ENCODE measurements around the gene FAM53A. TPM values are rescaled to one million over a fixed set of nuclear protein-coding genes. Genes with fewer than 3 reads are reported as not detected.

FAM53A gene
- total and polyA plus RNA-seq, 4 donors, result 1.1 to 3.5 (median 2.4) TPM

DNA sequence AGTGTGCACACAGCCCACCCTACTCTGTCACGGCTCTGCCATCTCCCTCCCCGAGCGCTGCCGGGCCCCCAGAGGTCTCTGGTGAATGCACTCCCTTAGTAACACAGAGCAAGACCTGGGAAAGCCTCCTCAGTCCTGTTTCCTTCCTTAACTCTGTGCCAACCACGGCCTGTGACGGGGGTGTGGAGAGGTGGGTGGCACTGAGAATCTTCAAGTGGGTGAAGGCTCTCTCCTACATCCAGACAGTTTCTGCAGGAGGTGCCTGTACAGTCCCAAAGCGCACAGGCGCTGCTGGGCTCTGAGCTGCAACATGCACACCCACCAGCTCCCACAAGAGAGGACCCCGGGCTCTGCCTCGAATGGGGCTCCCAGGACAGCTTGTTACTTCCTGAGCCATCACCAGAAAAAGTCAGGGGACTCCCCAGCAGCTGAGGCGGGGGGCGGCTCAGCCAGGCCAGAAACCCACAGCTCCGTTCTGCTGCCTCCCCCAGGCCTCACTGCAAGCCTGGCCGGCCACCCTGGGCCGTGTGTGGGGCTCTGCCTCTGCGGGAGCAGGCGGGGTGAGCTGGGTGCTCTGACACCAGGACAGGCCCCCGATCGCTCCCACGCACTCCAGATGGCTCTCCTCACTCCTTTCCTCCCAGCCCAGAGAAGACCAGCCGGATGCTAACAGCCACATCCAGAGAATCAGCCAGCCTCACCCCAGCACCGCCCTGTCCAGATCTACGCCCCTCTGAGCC is 29.7 kb downstream of the FAM53A start:
- Histone ChIP-seq H3K9me3 (ENCODE audit: control insufficient read depth, insufficient read depth, low read length) (no peaks in the 10 kb centered on the region), H3K4me1 (ENCODE audit: control insufficient read depth, insufficient read depth, low read length) (no peaks in the 10 kb centered on the region), H3K27ac (ENCODE audit: low read depth, low read length) (no peak overlapping the region), H3K27me3 (ENCODE audit: control insufficient read depth, insufficient read depth, low read length) (no peaks in the 10 kb centered on the region), H3K36me3 (ENCODE audit: control insufficient read depth, insufficient read depth, low read length) (peaks cover 40% of the 10 kb centered on the region), H3K4me3 (ENCODE audit: low read depth, low read length) (no peak overlapping the region)
- 92% methylated on average over 18 of the region's 23 CpGs for WGBS (ENCODE audit: insufficient coverage)
- DNase-seq (ENCODE audit: low read depth in 4 of 6, low spot score in 6 of 6), result no peak

DNA sequence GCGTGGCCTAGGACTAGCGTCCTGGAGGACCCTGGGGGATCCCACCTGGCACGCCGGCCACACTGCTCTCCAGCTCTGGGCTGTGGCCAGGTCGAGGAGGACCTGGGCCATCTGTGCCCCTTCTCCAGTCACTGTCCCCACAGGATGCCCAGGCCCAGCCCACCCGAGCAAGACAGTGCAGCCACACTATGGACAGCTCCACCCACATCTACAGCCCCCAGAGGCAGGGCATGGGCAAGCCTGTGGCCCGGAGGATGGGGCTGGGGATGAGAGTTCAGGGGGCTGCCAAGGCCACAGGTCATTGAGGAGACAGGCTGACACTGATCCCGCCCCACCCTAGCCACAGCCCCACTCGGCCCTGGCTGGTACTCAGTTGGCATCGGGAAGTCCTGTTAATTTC is 30.3 kb downstream of the FAM53A start:
- H3K27me3 ChIP-seq (ENCODE audit: control insufficient read depth, insufficient read depth, low read length), result no peaks in the 10 kb centered on the region
- no peak overlapping the region for H3K27ac ChIP-seq (ENCODE audit: low read depth, low read length)
- H3K4me3 ChIP-seq (ENCODE audit: low read depth, low read length), result no peak overlapping the region
- 81% methylated on average over 9 of the region's 10 CpGs for WGBS (ENCODE audit: insufficient coverage)
- peaks cover 35% of the 10 kb centered on the region for H3K36me3 ChIP-seq (ENCODE audit: control insufficient read depth, insufficient read depth, low read length)
- H3K9me3 ChIP-seq (ENCODE audit: control insufficient read depth, insufficient read depth, low read length), result no peaks in the 10 kb centered on the region
- no peak for DNase-seq (ENCODE audit: low read depth in 4 of 6, low spot score in 6 of 6)
- no peaks in the 10 kb centered on the region for H3K4me1 ChIP-seq (ENCODE audit: control insufficient read depth, insufficient read depth, low read length)

DNA sequence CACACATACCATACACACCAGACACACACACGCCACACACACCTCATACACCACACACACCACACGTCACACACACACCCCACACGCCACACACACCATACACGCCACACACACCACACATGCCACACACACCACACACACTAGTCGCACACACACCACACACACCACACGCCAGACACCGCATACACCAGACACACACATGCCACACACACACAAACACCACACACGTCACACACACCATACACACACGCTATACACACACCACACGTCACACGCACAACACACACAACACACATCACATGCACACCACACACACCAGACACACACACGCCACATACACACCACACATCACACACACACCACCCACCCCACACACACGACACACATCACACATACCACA is 32.0 kb downstream of the FAM53A start:
- H3K27ac ChIP-seq (ENCODE audit: low read depth, low read length), result no peak overlapping the region
- 97% methylated on average over 13 of the region's 13 CpGs for WGBS (ENCODE audit: insufficient coverage)
- no peaks in the 10 kb centered on the region for H3K4me1 ChIP-seq (ENCODE audit: control insufficient read depth, insufficient read depth, low read length)
- H3K36me3 ChIP-seq (ENCODE audit: control insufficient read depth, insufficient read depth, low read length), result peaks cover 30% of the 10 kb centered on the region
- no peaks in the 10 kb centered on the region for H3K27me3 ChIP-seq (ENCODE audit: control insufficient read depth, insufficient read depth, low read length)
- H3K4me3 ChIP-seq (ENCODE audit: low read depth, low read length), result no peak overlapping the region
- no peak for DNase-seq (ENCODE audit: low read depth in 4 of 6, low spot score in 6 of 6)
- H3K9me3 ChIP-seq (ENCODE audit: control insufficient read depth, insufficient read depth, low read length), result no peaks in the 10 kb centered on the region

DNA sequence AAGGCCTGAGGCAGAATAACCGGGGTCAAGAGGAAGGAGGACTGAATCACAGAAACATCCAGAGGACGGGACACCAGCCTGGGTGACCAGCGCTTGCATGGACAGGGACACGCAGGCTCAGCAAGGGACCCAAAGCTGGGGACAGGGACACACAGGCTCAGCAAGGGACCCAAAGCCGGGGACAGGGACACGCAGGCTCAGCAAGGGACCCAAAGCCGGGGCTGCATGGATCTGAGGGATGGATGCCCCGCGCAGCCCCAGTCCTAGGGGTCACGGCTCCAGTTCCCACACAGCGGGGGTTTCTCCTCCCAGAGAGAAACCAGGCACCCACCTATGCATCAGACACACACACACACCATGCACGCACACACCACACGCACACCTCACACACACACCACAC is 32.5 kb downstream of the FAM53A start:
- H3K4me1 ChIP-seq (ENCODE audit: control insufficient read depth, insufficient read depth, low read length), result no peaks in the 10 kb centered on the region
- H3K36me3 ChIP-seq (ENCODE audit: control insufficient read depth, insufficient read depth, low read length), result peaks cover 26% of the 10 kb centered on the region
- no peak for DNase-seq (ENCODE audit: low read depth in 4 of 6, low spot score in 6 of 6)
- no peaks in the 10 kb centered on the region for H3K27me3 ChIP-seq (ENCODE audit: control insufficient read depth, insufficient read depth, low read length)
- no peak overlapping the region for H3K4me3 ChIP-seq (ENCODE audit: low read depth, low read length)
- 92% methylated on average over 12 of the region's 13 CpGs for WGBS (ENCODE audit: insufficient coverage)
- H3K27ac ChIP-seq (ENCODE audit: low read depth, low read length), result no peak overlapping the region
- no peaks in the 10 kb centered on the region for H3K9me3 ChIP-seq (ENCODE audit: control insufficient read depth, insufficient read depth, low read length)

DNA sequence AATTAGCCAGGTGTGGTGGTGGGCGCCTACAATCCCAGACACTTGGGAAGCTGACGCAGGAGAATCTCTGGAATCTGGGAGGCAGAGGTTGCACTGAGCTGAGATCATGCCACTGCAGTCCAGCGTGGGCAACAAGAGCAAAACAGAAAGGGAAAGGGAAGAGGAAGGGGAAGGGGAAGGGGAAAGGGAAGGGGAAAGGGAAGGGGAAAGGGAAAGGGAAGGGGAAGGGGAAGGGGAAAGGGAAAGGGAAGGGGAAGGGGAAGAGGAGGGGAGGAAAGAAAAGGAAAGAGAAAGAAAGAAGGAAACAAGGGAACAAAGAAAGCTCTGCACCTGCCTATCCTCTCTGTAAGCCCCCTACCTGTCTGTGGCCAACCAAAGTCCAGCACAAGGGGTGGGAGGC is 35.2 kb downstream of the FAM53A start:
- Histone ChIP-seq H3K4me3 (ENCODE audit: low read depth, low read length) (no peak overlapping the region), H3K27me3 (ENCODE audit: control insufficient read depth, insufficient read depth, low read length) (no peaks in the 10 kb centered on the region), H3K9me3 (ENCODE audit: control insufficient read depth, insufficient read depth, low read length) (no peaks in the 10 kb centered on the region), H3K4me1 (ENCODE audit: control insufficient read depth, insufficient read depth, low read length) (peaks cover 18% of the 10 kb centered on the region), H3K27ac (ENCODE audit: low read depth, low read length) (no peak overlapping the region), H3K36me3 (ENCODE audit: control insufficient read depth, insufficient read depth, low read length) (peaks cover 9% of the 10 kb centered on the region)
- no peak for DNase-seq (ENCODE audit: low read depth in 4 of 6, low spot score in 6 of 6)
- WGBS (ENCODE audit: insufficient coverage), result 92% methylated on average over 2 of the region's 3 CpGs

DNA sequence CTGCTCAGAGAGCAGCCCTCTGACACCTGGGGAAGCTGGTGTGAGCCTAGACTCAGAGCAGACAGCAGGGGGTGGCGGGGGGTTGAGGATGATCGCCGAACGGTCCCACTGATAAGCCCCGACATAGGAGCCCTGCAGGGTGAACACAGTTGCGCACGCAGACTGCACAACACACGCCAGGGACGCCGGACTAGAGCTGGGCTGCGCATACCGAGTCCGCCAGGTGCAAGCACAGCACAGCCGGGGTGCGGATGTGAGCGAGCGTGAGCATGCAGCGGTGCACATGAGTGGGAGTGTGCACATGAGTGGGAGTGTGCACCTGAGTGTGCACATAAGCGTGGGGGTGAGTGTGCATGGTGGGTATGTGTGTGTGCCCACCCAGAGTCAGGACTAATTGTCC is 36.7 kb downstream of the FAM53A start:
- 87% methylated on average over 19 of the region's 19 CpGs for WGBS (ENCODE audit: insufficient coverage)
- Histone ChIP-seq H3K4me3 (ENCODE audit: low read depth, low read length) (no peak overlapping the region), H3K9me3 (ENCODE audit: control insufficient read depth, insufficient read depth, low read length) (no peaks in the 10 kb centered on the region), H3K27me3 (ENCODE audit: control insufficient read depth, insufficient read depth, low read length) (no peaks in the 10 kb centered on the region), H3K36me3 (ENCODE audit: control insufficient read depth, insufficient read depth, low read length) (peaks cover 9% of the 10 kb centered on the region), H3K4me1 (ENCODE audit: control insufficient read depth, insufficient read depth, low read length) (peaks cover 18% of the 10 kb centered on the region), H3K27ac (ENCODE audit: low read depth, low read length) (no peak overlapping the region)
- no peak for DNase-seq (ENCODE audit: low read depth in 4 of 6, low spot score in 6 of 6)

DNA sequence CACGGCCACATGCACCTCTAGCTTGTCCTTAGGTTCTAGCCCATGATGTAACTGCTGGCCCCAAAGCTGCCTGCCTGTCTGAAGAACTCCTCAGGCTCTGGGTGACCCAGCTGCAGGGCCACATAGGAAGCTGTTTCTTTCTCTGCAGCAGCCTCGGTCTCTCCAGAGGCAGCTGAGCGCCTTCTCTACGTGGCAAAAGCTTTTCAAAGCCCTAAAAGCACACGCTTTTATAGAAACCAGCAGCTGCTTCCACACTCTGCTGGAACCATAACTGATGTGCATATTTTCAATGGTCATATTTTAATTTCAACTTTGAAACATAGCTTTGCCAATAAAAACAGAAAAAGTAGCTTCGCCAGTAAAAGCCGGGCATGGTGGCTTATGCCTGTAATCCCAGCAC is 37.4 kb downstream of the FAM53A start:
- no peaks in the 10 kb centered on the region for H3K27me3 ChIP-seq (ENCODE audit: control insufficient read depth, insufficient read depth, low read length)
- H3K27ac ChIP-seq (ENCODE audit: low read depth, low read length), result no peak overlapping the region
- peaks cover 18% of the 10 kb centered on the region for H3K4me1 ChIP-seq (ENCODE audit: control insufficient read depth, insufficient read depth, low read length)
- H3K36me3 ChIP-seq (ENCODE audit: control insufficient read depth, insufficient read depth, low read length), result peaks cover 13% of the 10 kb centered on the region
- no peak for DNase-seq (ENCODE audit: low read depth in 4 of 6, low spot score in 6 of 6)
- H3K4me3 ChIP-seq (ENCODE audit: low read depth, low read length), result no peak overlapping the region
- 89% methylated on average over 3 of the region's 7 CpGs for WGBS (ENCODE audit: insufficient coverage)
- no peaks in the 10 kb centered on the region for H3K9me3 ChIP-seq (ENCODE audit: control insufficient read depth, insufficient read depth, low read length)

DNA sequence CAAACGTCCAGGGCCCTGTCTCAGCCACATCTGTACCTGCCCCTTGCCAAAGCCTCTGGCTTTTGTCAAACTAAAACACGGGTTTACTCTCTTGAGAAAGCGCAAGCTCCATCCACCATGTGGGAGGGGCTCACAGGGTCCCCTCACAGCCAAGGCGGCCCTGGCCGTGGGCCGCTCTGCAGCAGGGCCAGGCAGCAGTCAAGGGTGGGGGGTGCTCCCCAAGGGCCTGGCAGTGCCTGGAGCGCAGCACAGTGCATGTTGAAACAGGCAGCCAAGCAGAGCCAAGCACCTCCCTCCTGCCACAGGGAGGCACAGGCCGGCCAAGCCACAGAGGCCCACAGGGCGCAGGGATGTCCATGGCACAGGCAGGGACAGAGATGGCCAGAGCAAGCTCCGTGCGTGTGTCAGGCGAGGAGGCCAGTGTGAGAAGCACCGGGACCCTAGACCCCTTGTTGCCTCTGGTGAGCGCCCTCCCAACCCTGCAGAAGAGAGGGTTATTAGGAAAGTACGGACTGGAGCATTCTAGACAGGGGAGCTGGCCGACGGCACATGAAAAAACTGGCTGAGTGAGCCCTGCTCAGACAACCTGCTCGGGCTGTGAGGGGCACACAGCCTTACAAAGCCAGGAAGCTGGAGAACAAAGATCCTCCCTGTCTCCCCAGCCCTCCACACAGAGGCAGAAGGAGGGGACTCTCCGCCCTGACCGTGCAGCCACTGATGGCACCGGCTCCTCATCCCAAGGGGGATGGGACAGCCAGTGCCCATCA is 39.0 kb downstream of the FAM53A start:
- H3K4me1 ChIP-seq (ENCODE audit: control insufficient read depth, insufficient read depth, low read length), result peaks cover 20% of the 10 kb centered on the region
- peaks cover 13% of the 10 kb centered on the region for H3K36me3 ChIP-seq (ENCODE audit: control insufficient read depth, insufficient read depth, low read length)
- DNase-seq (ENCODE audit: low read depth in 4 of 6, low spot score in 6 of 6), result peak in 5 of 6 donors; percentile 15 to 66 (median 29)
- H3K27me3 ChIP-seq (ENCODE audit: control insufficient read depth, insufficient read depth, low read length), result no peaks in the 10 kb centered on the region
- H3K9me3 ChIP-seq (ENCODE audit: control insufficient read depth, insufficient read depth, low read length), result no peaks in the 10 kb centered on the region
- 15% methylated on average over 21 of the region's 21 CpGs for WGBS (ENCODE audit: insufficient coverage)
- H3K27ac ChIP-seq (ENCODE audit: low read depth, low read length), result no peak overlapping the region
- peak overlapping the region; percentile 18 for H3K4me3 ChIP-seq (ENCODE audit: low read depth, low read length)

DNA sequence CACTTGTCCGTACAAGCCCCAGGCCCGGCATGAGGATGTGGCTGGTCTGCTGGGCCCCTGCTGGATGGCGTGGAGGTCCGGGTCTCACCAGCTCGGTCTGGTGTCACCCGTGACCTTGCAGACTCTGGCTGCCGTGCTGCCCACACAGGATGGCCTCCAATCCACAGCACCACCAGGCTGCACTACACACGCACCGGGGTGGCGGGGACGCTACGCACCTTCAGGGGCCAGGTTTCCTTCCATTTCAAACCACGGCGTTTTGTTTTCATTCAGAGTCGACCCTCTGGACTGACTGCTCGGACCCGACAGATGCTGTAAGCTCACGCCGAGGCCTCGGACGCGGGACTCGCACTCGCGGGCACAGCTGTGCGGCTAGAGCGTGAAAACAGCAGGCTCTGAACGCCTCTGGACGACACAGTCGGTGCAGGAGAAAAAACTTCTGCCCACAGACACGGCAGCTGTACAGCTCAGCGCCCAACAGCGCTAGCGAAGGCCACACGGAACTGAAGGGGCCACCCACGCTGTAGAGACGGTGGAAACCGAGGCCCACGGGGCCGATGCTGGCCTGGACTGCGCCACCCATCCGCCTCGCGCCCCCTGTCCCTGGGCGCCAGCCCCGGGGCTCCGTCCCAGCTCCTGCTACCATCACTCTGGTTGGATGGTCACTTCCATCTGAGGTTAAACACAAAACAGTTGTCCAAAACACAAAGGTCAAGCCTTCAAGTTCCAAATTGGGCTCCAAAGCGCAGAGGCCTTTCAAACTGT is 40.0 kb downstream of the FAM53A start:
- peaks cover 13% of the 10 kb centered on the region for H3K36me3 ChIP-seq (ENCODE audit: control insufficient read depth, insufficient read depth, low read length)
- H3K4me3 ChIP-seq (ENCODE audit: low read depth, low read length), result no peak overlapping the region
- no peak for DNase-seq (ENCODE audit: low read depth in 4 of 6, low spot score in 6 of 6)
- no peaks in the 10 kb centered on the region for H3K27me3 ChIP-seq (ENCODE audit: control insufficient read depth, insufficient read depth, low read length)
- H3K4me1 ChIP-seq (ENCODE audit: control insufficient read depth, insufficient read depth, low read length), result peaks cover 22% of the 10 kb centered on the region
- 92% methylated on average over 48 of the region's 48 CpGs for WGBS (ENCODE audit: insufficient coverage)
- no peaks in the 10 kb centered on the region for H3K9me3 ChIP-seq (ENCODE audit: control insufficient read depth, insufficient read depth, low read length)
- no peak overlapping the region for H3K27ac ChIP-seq (ENCODE audit: low read depth, low read length)
